H1 (cell line): Measurements from ENCODE around the gene OR1E2. TPM values are rescaled to one million over a fixed set of nuclear protein-coding genes. Genes with fewer than 3 reads are reported as not detected.
"Not testable (repeated sequence)": the region's sequence is repeated elsewhere in the genome, so short reads cannot be mapped to it uniquely, and the experiment has no call there.

Source experiments
- CTCF ChIA-PET: fragments of 300-600 bp; sonication (Branson Sonifier 250); formaldehyde crosslinking; loops from one replicate; lab custom pipeline; 2021; ENCODE audit not compliant: partially characterized antibody; lab: Charles Lee
- POLR2A ChIA-PET: fragments of 300-600 bp; sonication (Branson Sonifier 250); formaldehyde crosslinking; loops from one replicate; lab custom pipeline; 2021; ENCODE audit warnings: inconsistent platforms; ENCODE audit not compliant: partially characterized antibody; lab: Charles Lee
- DNase-seq, 2 experiments: peaks; one replicate each; pipeline versions ENCODE4 v3.0.0 to v3.0.0-alpha.2; 2010 to 2022; ENCODE audit warnings: low spot score in 2 of 2, low read depth in 1 of 2, mixed read lengths in 1 of 2
- FAIRE-seq: peaks from 2 replicates; lab custom pipeline; 2011; peaks lifted over from hg19 to GRCh38; lab: Jason Lieb, UNC
- H2AFZ ChIP-seq: 2 replicates; pipeline ENCODE4 v1.8.1; 2012; ENCODE audit warnings: low read length, inconsistent platforms
- H2AK5ac ChIP-seq: 2 replicates; pipeline ENCODE4 v1.6.1; 2013; ENCODE audit warnings: low read depth, low read length
- H2BK120ac ChIP-seq: replicated peaks from 2 replicates; pipeline ENCODE3; 2013; ENCODE audit warnings: low read depth, low read length, inconsistent platforms
- H2BK12ac ChIP-seq: 2 replicates; pipeline ENCODE4 v1.6.1; 2013; ENCODE audit warnings: low read depth, low read length
- H2BK15ac ChIP-seq: 2 replicates; pipeline ENCODE4 v1.6.1; 2013; ENCODE audit warnings: low read length
- H2BK20ac ChIP-seq: 2 replicates; pipeline ENCODE4 v1.6.1; 2013; ENCODE audit warnings: low read length
- H2BK5ac ChIP-seq: 2 replicates; pipeline ENCODE4 v1.6.1; 2013; ENCODE audit warnings: low read depth, low read length
- H3K14ac ChIP-seq: 2 replicates; pipeline ENCODE4 v1.6.1; 2013; ENCODE audit warnings: inconsistent platforms; ENCODE audit not compliant: insufficient read length
- H3K18ac ChIP-seq: 2 replicates; pipeline ENCODE4 v1.6.1; 2013; ENCODE audit warnings: low read length; ENCODE audit errors: extremely low read depth
- H3K23ac ChIP-seq: 2 replicates; pipeline ENCODE4 v1.6.1; 2013; ENCODE audit warnings: inconsistent platforms; ENCODE audit not compliant: insufficient read length
- H3K23me2 ChIP-seq: 2 replicates; pipeline ENCODE4 v1.6.1; 2013; ENCODE audit warnings: low read depth, low read length
- H3K27ac ChIP-seq: 2 replicates; pipeline ENCODE4 v1.6.1; 2011; ENCODE audit warnings: low read depth, low read length, inconsistent platforms
- H3K27me3 ChIP-seq, 4 experiments: replicated peaks in 1 of 4; 1 replicate in 1 of 4; 2 replicates in 3 of 4; pipeline versions ENCODE4 v1.6.1 to v1.8.1; 2011 to 2013; ENCODE audit warnings: low read length in 3 of 4, mild to moderate bottlenecking in 3 of 4, inconsistent platforms in 2 of 4, mixed read lengths in 2 of 4, moderate library complexity in 1 of 4; ENCODE audit not compliant: control insufficient read depth in 3 of 4, insufficient read depth in 3 of 4; ENCODE audit errors: extremely low read depth in 1 of 4
- H3K36me3 ChIP-seq, 4 experiments: 2 replicates each; pipeline versions ENCODE4 v1.6.1 to v1.8.1; 2011 to 2013; ENCODE audit warnings: mild to moderate bottlenecking in 4 of 4, low read length in 3 of 4, moderate library complexity in 2 of 4, control low read depth in 1 of 4, inconsistent platforms in 1 of 4; ENCODE audit not compliant: insufficient read depth in 4 of 4, control insufficient read depth in 2 of 4
- H3K4ac ChIP-seq: replicated peaks from 2 replicates; pipeline ENCODE3; 2013; ENCODE audit warnings: low read length, low read depth, mixed read lengths, inconsistent platforms; ENCODE audit not compliant: insufficient read length
- H3K4me1 ChIP-seq, 4 experiments: replicated peaks in 1 of 4; 1 replicate in 1 of 4; 2 replicates in 3 of 4; pipeline versions ENCODE4 v1.6.1 to v1.8.1; 2011 to 2013; ENCODE audit warnings: low read length in 3 of 4, inconsistent platforms in 2 of 4, mixed read lengths in 1 of 4; ENCODE audit not compliant: insufficient read depth in 4 of 4, control insufficient read depth in 3 of 4
- H3K4me2 ChIP-seq, 2 experiments: 2 replicates each; pipeline versions ENCODE4 v1.6.1 to v1.8.1; 2011 to 2013; ENCODE audit warnings: low read depth in 2 of 2, low read length in 2 of 2, control low read depth in 1 of 2, inconsistent platforms in 1 of 2, mild to moderate bottlenecking in 1 of 2; ENCODE audit not compliant: insufficient read depth in 1 of 2
- H3K4me3 ChIP-seq, 4 experiments: fragments of 200-600, 300-600 bp in 1 of 4; sonication (generic), shearing (Covaris generic), sonication (Bioruptor Twin) in 1 of 4; 2 replicates each; pipeline versions ENCODE4 v1.5.1 to v1.8.1; 2011 to 2016; ENCODE audit warnings: low read length in 4 of 4, low read depth in 3 of 4, control low read depth in 2 of 4, inconsistent platforms in 2 of 4, mild to moderate bottlenecking in 2 of 4, mixed read lengths in 1 of 4, moderate library complexity in 1 of 4; ENCODE audit not compliant: insufficient read depth in 2 of 4; ENCODE audit errors: extremely low read depth in 1 of 4
- H3K56ac ChIP-seq: replicated peaks from 2 replicates; pipeline ENCODE3; 2013; ENCODE audit warnings: low read depth, mild to moderate bottlenecking, mixed read lengths, low read length, inconsistent platforms; ENCODE audit not compliant: insufficient read length
- H3K79me1 ChIP-seq: 2 replicates; pipeline ENCODE4 v1.6.1; 2013; ENCODE audit warnings: low read depth, low read length, control low read depth
- H3K79me2 ChIP-seq, 2 experiments: 2 replicates each; pipeline versions ENCODE4 v1.6.1 to v1.8.1; 2012 to 2013; ENCODE audit warnings: low read length in 2 of 2, mild to moderate bottlenecking in 2 of 2, inconsistent platforms in 1 of 2; ENCODE audit not compliant: insufficient read depth in 2 of 2, control insufficient read depth in 1 of 2
- H3K9ac ChIP-seq, 4 experiments: replicated peaks in 1 of 4; 1 replicate in 1 of 4; 2 replicates in 3 of 4; pipeline versions ENCODE4 v1.6.1 to v1.8.1; 2011 to 2013; ENCODE audit warnings: low read depth in 3 of 4, low read length in 3 of 4, control low read depth in 2 of 4, mild to moderate bottlenecking in 2 of 4, moderate library complexity in 2 of 4, inconsistent platforms in 1 of 4; ENCODE audit errors: extremely low read depth in 1 of 4
- H3K9me3 ChIP-seq, 2 experiments: 2 replicates each; pipeline versions ENCODE4 v1.6.1 to v1.8.1; 2012 to 2013; ENCODE audit warnings: mild to moderate bottlenecking in 2 of 2, moderate library complexity in 2 of 2, control low read depth in 1 of 2, inconsistent platforms in 1 of 2, low read depth in 1 of 2, low read length in 1 of 2, mixed read lengths in 1 of 2; ENCODE audit not compliant: insufficient read depth in 2 of 2
- H4K20me1 ChIP-seq, 2 experiments: replicated peaks in 1 of 2; 2 replicates each; pipeline versions ENCODE3 to v1.8.1; 2011 to 2013; ENCODE audit warnings: inconsistent platforms in 2 of 2, low read length in 2 of 2, mild to moderate bottlenecking in 1 of 2; ENCODE audit not compliant: insufficient read depth in 2 of 2, control insufficient read depth in 1 of 2
- H4K5ac ChIP-seq: 2 replicates; pipeline ENCODE4 v1.6.1; 2013; ENCODE audit warnings: low read length, low read depth, mixed read lengths, inconsistent platforms; ENCODE audit not compliant: insufficient read length
- H4K8ac ChIP-seq: 2 replicates; pipeline ENCODE4 v1.8.0; 2013; ENCODE audit warnings: mild to moderate bottlenecking, moderate library complexity, low read length, inconsistent platforms; ENCODE audit not compliant: insufficient read depth; ENCODE audit errors: extremely low read depth
- H4K91ac ChIP-seq: replicated peaks from 2 replicates; pipeline ENCODE3; 2013; ENCODE audit warnings: low read length, mixed read lengths, inconsistent platforms; ENCODE audit not compliant: insufficient read length
- CREB1 ChIP-seq: IDR thresholded peaks from 2 replicates; pipeline ENCODE4 v1.6.1; 2012; ENCODE audit warnings: inconsistent platforms
- SRF ChIP-seq: IDR thresholded peaks from 2 replicates; pipeline ENCODE4 v1.6.1; 2011; ENCODE audit warnings: mild to moderate bottlenecking, low read depth, low read length, moderate library complexity
- WGBS, 2 experiments: shearing (Covaris generic) in 1 of 2; methylation state at CpG; one replicate each; pipeline versions ENCODE4 v1.1.6 to v1.1.7; 2013 to 2015; ENCODE audit warnings: low lambda C conversion rate in 2 of 2, mixed read lengths in 2 of 2, inconsistent platforms in 1 of 2, low coverage in 1 of 2, missing lambda C conversion rate in 1 of 2; ENCODE audit not compliant: insufficient replicate concordance in 2 of 2, insufficient coverage in 1 of 2, insufficient read length in 1 of 2; ENCODE audit errors: extremely low coverage in 1 of 2, missing lambda C conversion rate in 1 of 2; 5-methylcytosine and 5-hydroxymethylcytosine counted together
- polyA plus RNA-seq, 7 experiments: library from polyadenylated mRNA; depleted of rRNA in 3 of 7; stranded (reverse) in 5 of 7; unstranded in 2 of 7; fragments of >200 nt in 5 of 7; fragments of 200-250 nt in 2 of 7; gene quantifications; 1 replicate in 5 of 7; 2 replicates in 1 of 7; 4 replicates in 1 of 7; pipeline versions ENCODE4 v1.2.1 to v1.2.3, GENCODE V29; 2011 to 2013; ENCODE audit warnings: missing spikeins in 2 of 7, mixed read lengths in 2 of 7
- total RNA-seq: library from RNA; stranded (reverse); fragmentation: NEBNext Ultra II Directional; extraction: Animal tissue kit (Norgen Biotek cat#: 25700); gene quantifications from 2 replicates; pipeline ENCODE4 v1.2.1, GENCODE V29; 2021

The OR1E2 gene
- total and polyA plus RNA-seq, 2 of the 8 experiments (the other 6 are each of a cell fraction or from before 2014, with no cell fraction given): not detected

DNA sequence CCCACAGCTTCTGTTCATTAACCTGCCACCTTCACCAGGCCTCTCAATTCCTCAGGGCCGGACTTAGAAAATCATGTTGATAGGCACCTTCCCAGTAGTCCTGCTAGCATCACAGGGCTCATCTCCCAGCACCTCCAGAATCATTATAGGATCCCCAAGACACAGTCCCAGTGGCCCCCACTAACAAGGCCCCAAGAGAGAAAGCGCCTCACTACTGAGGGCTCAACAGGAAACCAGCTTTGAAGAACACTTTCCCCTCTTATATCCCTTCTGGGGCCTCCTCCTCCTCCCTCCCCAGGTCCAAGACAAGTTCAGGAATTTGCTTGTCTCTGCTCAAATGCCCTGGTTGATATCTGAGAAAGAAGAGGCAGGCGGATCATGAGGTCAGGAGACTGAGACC lies 22.6 kb downstream of the OR1E2 start, which contains the start of gene OR3A3 (continued):
- TF ChIP-seq SRF (no peak), CREB1 (no peak)

DNA sequence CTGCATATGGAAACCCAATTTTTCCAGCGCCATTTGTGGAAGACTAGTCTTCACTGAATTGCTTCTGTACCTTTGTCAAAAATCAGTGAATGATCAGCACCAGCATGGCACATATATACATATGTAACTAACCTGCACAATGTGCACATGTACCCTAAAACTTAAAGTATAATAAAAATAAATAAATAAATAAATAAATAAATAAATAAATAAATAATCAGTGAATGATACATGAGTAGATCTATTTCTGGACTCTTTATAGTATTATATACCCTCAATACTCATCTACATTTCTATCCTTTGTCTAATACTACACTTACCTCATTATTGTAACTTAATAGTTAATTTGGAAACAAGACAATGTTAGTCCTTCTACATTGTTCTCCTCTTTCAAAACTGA lies 29.8 kb downstream of the OR1E2 start:
- H3K79me1 ChIP-seq, H4K20me1 ChIP-seq, H3K4me2 ChIP-seq, H3K4me1 ChIP-seq, H2BK20ac ChIP-seq, H3K9ac ChIP-seq, H3K4ac ChIP-seq, FAIRE-seq, H3K79me2 ChIP-seq, H3K14ac ChIP-seq, H3K23me2 ChIP-seq, H3K27me3 ChIP-seq, H3K36me3 ChIP-seq, H2BK120ac ChIP-seq, H3K4me3 ChIP-seq, DNase-seq, H4K8ac ChIP-seq, H2BK15ac ChIP-seq, H2BK5ac ChIP-seq, H4K5ac ChIP-seq, H3K27ac ChIP-seq, H3K56ac ChIP-seq, H2BK12ac ChIP-seq, H4K91ac ChIP-seq, H2AFZ ChIP-seq, POLR2A ChIA-PET, H3K18ac ChIP-seq, H2AK5ac ChIP-seq, CTCF ChIA-PET, H3K23ac ChIP-seq: not testable (repeated sequence)
- H3K9me3 ChIP-seq: peaks cover 23 to 31% of the 10 kb centered on the region in 2 experiments
- 56% methylated on average over 1 of the region's 1 CpG; no CpG with 5 or more reads in 1 of the 2 experiments for WGBS, 2 experiments
